A549 (cell line): ENCODE measurements around the gene ZNF829. TPM values are rescaled to one million over a fixed set of nuclear protein-coding genes. Genes with fewer than 3 reads are reported as not detected.

ENCODE experiments used
- ATAC-seq, 2 experiments: fragments of 200-7000 bp in 1 of 2; fragments of >200 bp in 1 of 2; cut with Nextera tagmentation in 1 of 2; cut with Tn5 transposase in 1 of 2; 3 replicates each; pipeline versions ENCODE4 v1.8.0 to v1.9.1; 2018 to 2020; ENCODE audit warnings: mild to moderate bottlenecking in 1 of 2, moderate library complexity in 1 of 2
- CTCF ChIA-PET: fragments of 300-600 bp; sonication (Branson Sonifier 250); formaldehyde crosslinking; extraction: SDS; loops from one replicate; lab custom pipeline; 2021; ENCODE audit warnings: antibody characterized with exemption, inconsistent platforms; lab: Yijun Ruan, JAX
- POLR2A ChIA-PET: fragments of 350-600 bp; formaldehyde crosslinking; extraction: SDS; loops from one replicate; lab custom pipeline; 2021; ENCODE audit warnings: antibody characterized with exemption, inconsistent platforms; lab: Yijun Ruan, JAX
- DNase-seq, 2 experiments: peaks; one replicate each; pipeline versions ENCODE4 v3.0.0 to v3.0.0-alpha.2; 2011 to 2016; ENCODE audit warnings: low read depth in 1 of 2, low spot score in 1 of 2
- FAIRE-seq: peaks from 2 replicates; lab custom pipeline; 2011; peaks lifted over from hg19 to GRCh38; lab: Jason Lieb, UNC
- H3K27ac ChIP-seq, 2 experiments: fragments of >200 bp; sonication (Bioruptor Twin); formaldehyde crosslinking; 3 replicates each; pipeline ENCODE4 v1.5.1; 2016 to 2017
- H3K4me1 ChIP-seq: fragments of >200 bp; sonication (Bioruptor Twin); formaldehyde crosslinking; 3 replicates; pipeline ENCODE4 v1.6.1; 2016
- H3K4me2 ChIP-seq: fragments of >200 bp; sonication (Bioruptor Twin); formaldehyde crosslinking; 3 replicates; pipeline ENCODE4 v1.6.1; 2016
- H3K4me3 ChIP-seq: fragments of >200 bp; sonication (Bioruptor Twin); formaldehyde crosslinking; 3 replicates; pipeline ENCODE4 v1.5.1; 2016
- H3K9me3 ChIP-seq: fragments of >200 bp; sonication (Bioruptor Twin); formaldehyde crosslinking; 3 replicates; pipeline ENCODE4 v1.6.1; 2016
- CHD2 ChIP-seq: fragments of 150-350 bp; IDR thresholded peaks from 2 replicates; pipeline ENCODE4 v1.6.1; 2014; ENCODE audit warnings: low read length; ENCODE audit not compliant: partially characterized antibody
- EP300 ChIP-seq, 2 experiments: fragments of >200 bp; sonication (Bioruptor Twin); formaldehyde crosslinking; IDR thresholded peaks; 2 replicates in 1 of 2; 3 replicates in 1 of 2; pipeline ENCODE4 v1.6.1; 2016 to 2017
- FOSL2 ChIP-seq, 2 experiments: fragments of 450-650 bp in 1 of 2; fragments of >200 bp in 1 of 2; sonication (Bioruptor Twin) in 1 of 2; formaldehyde crosslinking; IDR thresholded peaks; 2 replicates each; pipeline versions ENCODE4 v1.5.0 to v1.6.1; 2016 to 2020; ENCODE audit warnings: mild to moderate bottlenecking in 1 of 2, moderate library complexity in 1 of 2
- FOXS1 ChIP-seq: fragments of 250-450 bp; sonication (Bioruptor Pico); IDR thresholded peaks from 2 replicates; pipeline ENCODE4 v1.5.0; 2020; ENCODE audit warnings: mild to moderate bottlenecking, moderate library complexity
- HDAC2 ChIP-seq: fragments of 200-600 bp; sonication (generic); IDR thresholded peaks from 2 replicates; pipeline ENCODE4 v1.6.1; 2016
- HEYL ChIP-seq: fragments of 250-450 bp; sonication (Bioruptor Pico); IDR thresholded peaks from 2 replicates; pipeline ENCODE4 v1.8.0; 2021; ENCODE audit warnings: mild to moderate bottlenecking, moderate library complexity
- HOXA7 ChIP-seq: fragments of 250-450 bp; sonication (Bioruptor Pico); IDR thresholded peaks from 2 replicates; pipeline ENCODE4 v1.5.0; 2020; ENCODE audit warnings: mild to moderate bottlenecking, moderate library complexity
- JUNB ChIP-seq: fragments of >200 bp; sonication (Bioruptor Twin); formaldehyde crosslinking; IDR thresholded peaks from 2 replicates; pipeline ENCODE4 v1.6.1; 2016
- KDM5A ChIP-seq: fragments of 200-600 bp; sonication (generic); IDR thresholded peaks from 2 replicates; pipeline ENCODE4 v1.6.1; 2016; ENCODE audit warnings: antibody characterized with exemption, mild to moderate bottlenecking
- POLR2A ChIP-seq: IDR thresholded peaks from 2 replicates; pipeline ENCODE4 v1.6.1; 2012; ENCODE audit warnings: mild to moderate bottlenecking, low read length
- POLR2AphosphoS2 ChIP-seq: conservative IDR thresholded peaks from 2 replicates; pipeline ENCODE4 v1.6.1; 2012; ENCODE audit warnings: low read length, improper control_type of control experiment, inconsistent platforms
- RARB ChIP-seq: fragments of 250-450 bp; sonication (Bioruptor Pico); IDR thresholded peaks from 2 replicates; pipeline ENCODE4 v1.8.0; 2021; ENCODE audit warnings: mild to moderate bottlenecking, moderate library complexity
- TP53 ChIP-seq: fragments of 250-450 bp; sonication (Bioruptor Pico); IDR thresholded peaks from 2 replicates; pipeline ENCODE4 v1.5.0; 2021; ENCODE audit warnings: mild to moderate bottlenecking, moderate library complexity
- ZC3H11A ChIP-seq: fragments of 450-650 bp; IDR thresholded peaks from 2 replicates; pipeline ENCODE4 v1.6.1; 2014; ENCODE audit warnings: antibody characterized with exemption, mild to moderate bottlenecking
- WGBS: methylation state at CpG from one replicate; pipeline ENCODE4 v1.1.6; 2017; ENCODE audit errors: missing lambda C conversion rate; 5-methylcytosine and 5-hydroxymethylcytosine counted together
- polyA plus RNA-seq, 4 experiments: library from polyadenylated mRNA; depleted of rRNA in 3 of 4; stranded (reverse); fragments of >200 nt; fragmentation: RNase III in 1 of 4; extraction: RNeasy Plus Mini Kit Qiagen cat#74134 plus additional on column Dnase treatment in 1 of 4; gene quantifications; 2 replicates in 3 of 4; 3 replicates in 1 of 4; pipeline ENCODE4 v1.2.3, GENCODE V29; 2011 to 2017
- TF ChIP-seq, protein P1 (sequence below): fragments of 250-450 bp; sonication (Bioruptor Pico); IDR thresholded peaks from 2 replicates; pipeline ENCODE4 v1.5.0; 2021; ENCODE audit warnings: mild to moderate bottlenecking, moderate library complexity, borderline replicate concordance
- TF ChIP-seq, protein P2 (sequence below): fragments of >200 bp; sonication (Bioruptor Twin); formaldehyde crosslinking; IDR thresholded peaks from 3 replicates; pipeline ENCODE4 v1.5.1; 2016
- TF ChIP-seq, protein P3 (sequence below): fragments of >200 bp; sonication (Bioruptor Twin); formaldehyde crosslinking; IDR thresholded peaks from 2 replicates; pipeline ENCODE4 v1.6.1; 2016

Gene ZNF829
- polyA plus RNA-seq, 2 of the 4 experiments (the other 2 are of a cell fraction) = 0.48 to 1.00 TPM

DNA sequence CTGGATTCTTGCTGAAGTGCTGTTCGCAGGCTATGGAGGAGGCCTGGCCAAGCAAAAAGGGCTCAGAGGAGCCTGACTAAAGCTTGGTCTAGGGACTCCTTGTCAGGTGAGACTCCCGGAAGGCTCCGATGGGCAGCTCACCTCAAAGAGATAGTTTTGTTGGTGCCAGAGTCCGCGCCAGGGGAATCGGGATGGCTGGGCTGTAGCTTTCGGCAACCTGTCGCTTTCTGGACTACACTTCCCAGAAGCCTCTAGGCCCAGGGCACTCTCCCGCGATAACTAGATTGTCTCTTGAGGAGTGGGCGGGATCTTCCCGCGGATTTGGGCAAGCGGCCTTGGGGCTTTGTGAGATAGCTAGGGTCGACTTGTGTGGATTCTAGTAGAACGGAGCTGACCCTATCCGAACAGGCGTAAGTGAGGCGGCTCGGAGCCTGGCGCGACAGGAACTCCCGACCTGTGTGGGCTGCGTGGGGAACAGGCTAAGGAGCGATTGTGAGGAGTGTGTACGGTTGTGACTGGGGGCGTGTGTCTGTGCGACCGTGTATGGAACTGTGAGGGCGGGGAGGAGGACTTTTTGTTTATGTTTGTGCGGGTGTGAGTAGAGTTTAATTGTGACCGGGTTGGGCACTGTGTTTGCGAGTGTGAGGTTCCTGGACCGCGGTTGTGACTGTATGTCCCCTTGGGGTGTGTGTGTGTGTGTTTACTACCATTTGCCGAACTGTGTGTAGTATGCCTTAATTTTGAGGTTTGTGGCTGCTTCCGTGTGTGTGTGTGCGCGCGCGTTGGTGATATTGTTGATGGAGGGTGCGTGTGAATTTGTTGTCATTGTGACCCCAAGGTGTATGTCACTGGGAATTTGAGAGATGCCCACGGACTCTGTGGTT lies 65.3 kb downstream of the ZNF829 start, which contains the start of gene ZNF345:
Gene ZNF345 (plus strand): TSS at position 318 of the 884 bp plus-strand sequence. CDS start 25,955 bp downstream, outside the sequence.
- ATAC-seq (peak; percentile 83 to 92), FAIRE-seq (no peak), DNase-seq (peak; percentile 29 to 82)
- H3K4me1 ChIP-seq = no peaks in the 10 kb centered on the region
- ChIA-PET CTCF (no interaction called here), POLR2A (interaction anchor here (0.6 to 1.5 kb wide), 5 partner anchors 78 to 472 kb away, joined by 3 to 5 read pairs (median 3); partner anchors contain the start of genes ZFP14, ZNF566 and ZNF850)
- no peak for TF ChIP-seq HEYL (CRISPR knock-in tag)
- peak; percentile 68 for TF ChIP-seq CHD2
- WGBS = 12% methylated on average over 43 of the region's 43 CpGs
- H3K4me2 ChIP-seq = peak within 1 kb of the TSS; percentile 34; the same call in 2 of the 3 replicates
- H3K9me3 ChIP-seq = peaks cover 94% of the 10 kb centered on the region
- no peak within 1 kb of the TSS for H3K27ac ChIP-seq
- H3K4me3 ChIP-seq = peak within 1 kb of the TSS; percentile 41

DNA sequence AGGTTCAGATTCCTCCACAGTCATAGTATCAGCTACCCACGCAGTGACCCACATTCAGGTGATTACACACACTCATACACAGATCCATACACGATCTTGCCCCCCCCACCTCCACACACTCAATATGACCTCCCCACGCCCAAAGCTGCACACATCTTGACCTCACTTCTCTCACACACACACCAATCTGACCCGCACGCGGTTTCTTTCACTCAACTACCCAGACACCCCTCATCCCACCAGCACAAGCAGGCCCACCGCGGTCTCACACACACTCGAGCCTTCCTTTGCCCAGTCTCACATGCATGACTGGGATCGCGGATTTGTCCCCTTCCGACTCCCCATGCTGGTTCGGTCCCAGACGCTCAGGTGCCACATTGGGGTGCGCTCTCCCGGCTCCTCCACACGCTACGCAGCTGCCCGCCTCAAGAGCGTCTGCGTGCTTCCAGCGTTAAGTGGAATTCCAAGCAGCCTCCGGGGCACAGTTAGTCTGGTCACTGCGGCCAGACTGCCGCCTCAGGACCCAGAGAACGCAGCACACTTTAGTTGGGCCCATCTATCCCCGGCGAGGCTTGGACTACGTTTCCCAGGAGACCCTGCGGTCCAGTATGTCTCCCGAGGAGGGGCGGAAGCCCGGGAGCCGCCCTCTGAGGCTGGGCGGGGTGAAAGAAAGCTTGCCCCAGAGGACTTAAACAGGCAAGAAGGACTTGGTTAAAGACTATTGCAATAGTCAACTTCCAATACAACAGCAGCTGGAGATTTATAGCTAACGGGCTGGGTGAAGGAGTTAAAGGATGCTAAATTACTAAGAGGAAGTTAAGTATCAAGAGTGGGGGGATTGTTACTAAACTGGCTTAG lies 66.2 kb downstream of the ZNF829 start:
- ATAC-seq = peak; percentile 78 to 93; a peak in 4 of 6 replicates
- Histone ChIP-seq H3K4me3 (peak overlapping the region; percentile 41), H3K4me1 (no peaks in the 10 kb centered on the region), H3K4me2 (peak overlapping the region; percentile 34; the same call in 1 of the 3 replicates), H3K27ac (no peak overlapping the region), H3K9me3 (peaks cover 96% of the 10 kb centered on the region)
- TF ChIP-seq, protein P1, sequence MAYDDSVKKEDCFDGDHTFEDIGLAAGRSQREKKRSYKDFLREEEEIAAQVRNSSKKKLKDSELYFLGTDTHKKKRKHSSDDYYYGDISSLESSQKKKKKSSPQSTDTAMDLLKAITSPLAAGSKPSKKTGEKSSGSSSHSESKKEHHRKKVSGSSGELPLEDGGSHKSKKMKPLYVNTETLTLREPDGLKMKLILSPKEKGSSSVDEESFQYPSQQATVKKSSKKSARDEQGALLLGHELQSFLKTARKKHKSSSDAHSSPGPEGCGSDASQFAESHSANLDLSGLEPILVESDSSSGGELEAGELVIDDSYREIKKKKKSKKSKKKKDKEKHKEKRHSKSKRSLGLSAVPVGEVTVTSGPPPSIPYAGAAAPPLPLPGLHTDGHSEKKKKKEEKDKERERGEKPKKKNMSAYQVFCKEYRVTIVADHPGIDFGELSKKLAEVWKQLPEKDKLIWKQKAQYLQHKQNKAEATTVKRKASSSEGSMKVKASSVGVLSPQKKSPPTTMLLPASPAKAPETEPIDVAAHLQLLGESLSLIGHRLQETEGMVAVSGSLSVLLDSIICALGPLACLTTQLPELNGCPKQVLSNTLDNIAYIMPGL (CRISPR knock-in tag) = no peak
- TF ChIP-seq ZC3H11A = no peak
- TF ChIP-seq TP53 = no peak
- no peak for TF ChIP-seq HDAC2
- no peak for TF ChIP-seq FOSL2 (IDR thresholded peaks at IDR 0.05)
- no peak for TF ChIP-seq FOSL2 (CRISPR knock-in tag; IDR thresholded peaks at IDR 0.05)
- no peak for TF ChIP-seq FOXS1
- TF ChIP-seq JUNB = no peak
- TF ChIP-seq CHD2 = no peak
- CTCF ChIA-PET = interaction anchor here (1.0 kb wide), 1 partner anchor 730 kb away, joined by 3 read pairs; no protein-coding TSS in a partner anchor
- 15% methylated on average over 36 of the region's 36 CpGs for WGBS
- peak in 1 of 2 experiments; percentile 65 for DNase-seq
- no peak for FAIRE-seq
- POLR2A ChIA-PET = interaction anchor here (0.6 to 1.5 kb wide), 5 partner anchors 77 to 471 kb away, joined by 3 to 5 read pairs (median 3); partner anchors contain the start of genes ZFP14, ZNF566 and ZNF850

DNA sequence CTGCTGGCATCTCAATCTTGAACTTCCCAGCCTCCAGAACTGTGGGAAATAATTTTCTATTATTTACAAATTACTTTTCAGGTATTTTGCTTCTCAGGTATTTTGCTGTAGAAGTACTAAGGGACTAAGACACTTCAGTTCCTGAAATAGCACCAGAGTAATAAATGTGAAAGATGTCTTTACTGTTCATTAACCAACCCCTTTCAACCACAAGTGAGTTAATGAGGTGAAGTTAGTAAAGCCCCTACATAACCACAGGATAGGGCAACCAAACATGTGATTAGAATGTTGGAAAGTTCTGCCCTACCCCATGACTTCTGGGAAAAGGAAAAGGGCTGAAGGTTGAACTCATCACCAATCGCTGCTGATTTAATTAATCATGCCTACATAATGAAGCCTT lies 68.1 kb downstream of the ZNF829 start:
- H3K9me3 ChIP-seq = peaks cover 95% of the 10 kb centered on the region
- CTCF ChIA-PET = interaction anchor here (0.6 kb wide), 1 partner anchor 317 kb away, joined by 3 read pairs; no protein-coding TSS in a partner anchor
- H3K27ac ChIP-seq = no peak overlapping the region
- TF ChIP-seq, protein P2, sequence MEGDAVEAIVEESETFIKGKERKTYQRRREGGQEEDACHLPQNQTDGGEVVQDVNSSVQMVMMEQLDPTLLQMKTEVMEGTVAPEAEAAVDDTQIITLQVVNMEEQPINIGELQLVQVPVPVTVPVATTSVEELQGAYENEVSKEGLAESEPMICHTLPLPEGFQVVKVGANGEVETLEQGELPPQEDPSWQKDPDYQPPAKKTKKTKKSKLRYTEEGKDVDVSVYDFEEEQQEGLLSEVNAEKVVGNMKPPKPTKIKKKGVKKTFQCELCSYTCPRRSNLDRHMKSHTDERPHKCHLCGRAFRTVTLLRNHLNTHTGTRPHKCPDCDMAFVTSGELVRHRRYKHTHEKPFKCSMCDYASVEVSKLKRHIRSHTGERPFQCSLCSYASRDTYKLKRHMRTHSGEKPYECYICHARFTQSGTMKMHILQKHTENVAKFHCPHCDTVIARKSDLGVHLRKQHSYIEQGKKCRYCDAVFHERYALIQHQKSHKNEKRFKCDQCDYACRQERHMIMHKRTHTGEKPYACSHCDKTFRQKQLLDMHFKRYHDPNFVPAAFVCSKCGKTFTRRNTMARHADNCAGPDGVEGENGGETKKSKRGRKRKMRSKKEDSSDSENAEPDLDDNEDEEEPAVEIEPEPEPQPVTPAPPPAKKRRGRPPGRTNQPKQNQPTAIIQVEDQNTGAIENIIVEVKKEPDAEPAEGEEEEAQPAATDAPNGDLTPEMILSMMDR = no peak
- TF ChIP-seq EP300 (IDR thresholded peaks at IDR 0.05) = no peak
- no peak for TF ChIP-seq HOXA7 (CRISPR knock-in tag)
- TF ChIP-seq POLR2AphosphoS2 = no peak
- no peak for TF ChIP-seq RARB (CRISPR knock-in tag)
- TF ChIP-seq, protein P3, sequence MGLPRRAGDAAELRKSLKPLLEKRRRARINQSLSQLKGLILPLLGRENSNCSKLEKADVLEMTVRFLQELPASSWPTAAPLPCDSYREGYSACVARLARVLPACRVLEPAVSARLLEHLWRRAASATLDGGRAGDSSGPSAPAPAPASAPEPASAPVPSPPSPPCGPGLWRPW = no peak
- TF ChIP-seq HDAC2 = no peak
- TF ChIP-seq POLR2A = no peak
- no peak for TF ChIP-seq KDM5A
- H3K4me3 ChIP-seq = no peak overlapping the region
- WGBS = 56% methylated on average over 1 of the region's 1 CpG
- no peak overlapping the region for H3K4me2 ChIP-seq
- FAIRE-seq = no peak
- ATAC-seq = no peak
- DNase-seq = no peak
- no peaks in the 10 kb centered on the region for H3K4me1 ChIP-seq
- POLR2A ChIA-PET = no interaction called here
